Panc1 (cell line): ENCODE data around the gene B4GALNT1. TPM values are rescaled to one million over a fixed set of nuclear protein-coding genes. Genes with fewer than 3 reads are reported as not detected.

Experiments used
- ATAC-seq: fragments of 200-7000 bp; cut with Tn5 transposase; 2 replicates; pipeline ENCODE4 v1.9.1; 2020; ENCODE audit warnings: mild to moderate bottlenecking, moderate library complexity
- BruUV-seq: library from RNA; stranded (reverse); fragments of 400-500 nt; replicated peaks from 2 replicates; lab custom pipeline; 2021; lab: Mats Ljungman, UMichigan
- CTCF ChIA-PET: fragments of 300-600 bp; sonication (Branson Sonifier 250); formaldehyde crosslinking; loops from one replicate; lab custom pipeline; 2022; ENCODE audit warnings: antibody characterized with exemption; lab: Charles Lee
- POLR2A ChIA-PET: fragments of 300-600 bp; sonication (Branson Sonifier 250); formaldehyde crosslinking; loops from one replicate; lab custom pipeline; 2022; ENCODE audit warnings: antibody characterized with exemption; lab: Charles Lee
- DNase-seq: peaks from one replicate; pipeline ENCODE4 v3.0.0-alpha.2; 2010; ENCODE audit warnings: low read depth, low spot score
- H3K27ac ChIP-seq: 2 replicates; pipeline ENCODE4 v1.5.1; 2011; ENCODE audit warnings: mild to moderate bottlenecking, low read length, inconsistent platforms
- H3K27me3 ChIP-seq: fragments of 200-500 bp; sonication (Bioruptor generic); 2 replicates; pipeline ENCODE4 v1.6.0; 2014; ENCODE audit warnings: low read length, inconsistent platforms; ENCODE audit not compliant: control insufficient read depth, insufficient read depth
- H3K36me3 ChIP-seq: fragments of 200-500 bp; sonication (Bioruptor generic); 2 replicates; pipeline ENCODE4 v1.5.1; 2014; ENCODE audit warnings: inconsistent platforms, mild to moderate bottlenecking, low read length, moderate library complexity; ENCODE audit not compliant: control insufficient read depth, insufficient read depth
- H3K4me1 ChIP-seq: 2 replicates; pipeline ENCODE4 v1.5.1; 2011; ENCODE audit warnings: inconsistent platforms, mild to moderate bottlenecking, low read length, moderate library complexity; ENCODE audit not compliant: control insufficient read depth, insufficient read depth
- H3K4me3 ChIP-seq, 2 experiments: 2 replicates each; pipeline ENCODE4 v1.5.1; 2011 to 2012; ENCODE audit warnings: low read depth in 2 of 2, low read length in 2 of 2, mild to moderate bottlenecking in 2 of 2, inconsistent platforms in 1 of 2, moderate library complexity in 1 of 2
- H3K9me3 ChIP-seq: fragments of 200-500 bp; sonication (Bioruptor generic); 2 replicates; pipeline ENCODE4 v1.5.1; 2014; ENCODE audit warnings: low read depth, mild to moderate bottlenecking, inconsistent platforms, low read length, moderate library complexity; ENCODE audit not compliant: control insufficient read depth, insufficient read depth
- CTCF ChIP-seq: fragments of 450-650 bp; IDR thresholded peaks from 2 replicates; pipeline ENCODE4 v1.5.1; 2017; ENCODE audit warnings: mild to moderate bottlenecking
- POLR2AphosphoS5 ChIP-seq: IDR thresholded peaks from 2 replicates; pipeline ENCODE4 v1.6.1; 2012; ENCODE audit warnings: mild to moderate bottlenecking, low read depth, low read length, moderate library complexity
- SIN3A ChIP-seq: IDR thresholded peaks from 2 replicates; pipeline ENCODE4 v1.6.1; 2012; ENCODE audit warnings: low read depth, mild to moderate bottlenecking, low read length, moderate library complexity, borderline replicate concordance; ENCODE audit not compliant: insufficient read depth
- TCF7L2 ChIP-seq: IDR thresholded peaks from 2 replicates; pipeline ENCODE4 v1.6.1; 2011; ENCODE audit warnings: mild to moderate bottlenecking, low read depth, low read length, inconsistent platforms
- in situ Hi-C: cut with HindIII; loops from 2 replicates; pipeline ENCODE4 v1.10.0; 2016; ENCODE audit warnings: low sequenced_read_pairs, low pct_unique_long_range_greater_than_20kb
- intact Hi-C: fragments of 100-400 bp; cut with micrococcal nuclease; formaldehyde crosslinking; loops from one replicate; pipeline ENCODE4 v1.10.0; 2022; ENCODE audit not compliant: unreplicated experiment
- total RNA-seq: library from RNA; stranded (reverse); gene quantifications from one replicate; pipeline ENCODE4 v1.2.1, GENCODE V29; 2021; ENCODE audit not compliant: unreplicated experiment
- TF ChIP-seq, protein P1 (sequence below), 2 experiments: IDR thresholded peaks; 2 replicates each; pipeline ENCODE4 v1.6.1; 2011 to 2012; ENCODE audit warnings: low read depth in 2 of 2, control low read depth in 1 of 2, low read length in 1 of 2, mild to moderate bottlenecking in 1 of 2, moderate library complexity in 1 of 2; ENCODE audit not compliant: insufficient read depth in 1 of 2

The B4GALNT1 gene
- total RNA-seq, 1 experiment from 2014 or later: 48.6 TPM

GRCh38 chr12:57593187-57593586 lies 39.8 kb downstream of the B4GALNT1 start:
- TF ChIP-seq, protein P1, sequence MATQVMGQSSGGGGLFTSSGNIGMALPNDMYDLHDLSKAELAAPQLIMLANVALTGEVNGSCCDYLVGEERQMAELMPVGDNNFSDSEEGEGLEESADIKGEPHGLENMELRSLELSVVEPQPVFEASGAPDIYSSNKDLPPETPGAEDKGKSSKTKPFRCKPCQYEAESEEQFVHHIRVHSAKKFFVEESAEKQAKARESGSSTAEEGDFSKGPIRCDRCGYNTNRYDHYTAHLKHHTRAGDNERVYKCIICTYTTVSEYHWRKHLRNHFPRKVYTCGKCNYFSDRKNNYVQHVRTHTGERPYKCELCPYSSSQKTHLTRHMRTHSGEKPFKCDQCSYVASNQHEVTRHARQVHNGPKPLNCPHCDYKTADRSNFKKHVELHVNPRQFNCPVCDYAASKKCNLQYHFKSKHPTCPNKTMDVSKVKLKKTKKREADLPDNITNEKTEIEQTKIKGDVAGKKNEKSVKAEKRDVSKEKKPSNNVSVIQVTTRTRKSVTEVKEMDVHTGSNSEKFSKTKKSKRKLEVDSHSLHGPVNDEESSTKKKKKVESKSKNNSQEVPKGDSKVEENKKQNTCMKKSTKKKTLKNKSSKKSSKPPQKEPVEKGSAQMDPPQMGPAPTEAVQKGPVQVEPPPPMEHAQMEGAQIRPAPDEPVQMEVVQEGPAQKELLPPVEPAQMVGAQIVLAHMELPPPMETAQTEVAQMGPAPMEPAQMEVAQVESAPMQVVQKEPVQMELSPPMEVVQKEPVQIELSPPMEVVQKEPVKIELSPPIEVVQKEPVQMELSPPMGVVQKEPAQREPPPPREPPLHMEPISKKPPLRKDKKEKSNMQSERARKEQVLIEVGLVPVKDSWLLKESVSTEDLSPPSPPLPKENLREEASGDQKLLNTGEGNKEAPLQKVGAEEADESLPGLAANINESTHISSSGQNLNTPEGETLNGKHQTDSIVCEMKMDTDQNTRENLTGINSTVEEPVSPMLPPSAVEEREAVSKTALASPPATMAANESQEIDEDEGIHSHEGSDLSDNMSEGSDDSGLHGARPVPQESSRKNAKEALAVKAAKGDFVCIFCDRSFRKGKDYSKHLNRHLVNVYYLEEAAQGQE (IDR thresholded peaks at IDR 0.05; ENCODE audit: insufficient read depth in 1 of 2, low read depth in 2 of 2, low read length in 1 of 2): no peak
- TF ChIP-seq TCF7L2 (no peak), POLR2AphosphoS5 (no peak), SIN3A (no peak), CTCF (no peak)
- TSS peak; percentile 63 for BruUV-seq
- Histone ChIP-seq H3K36me3 (peaks cover 3% of the 10 kb centered on the region; the same call in 1 of the 2 replicates), H3K4me3 (no peak overlapping the region), H3K4me1 (peaks cover 15% of the 10 kb centered on the region), H3K27me3 (no peaks in the 10 kb centered on the region), H3K27ac (no peak overlapping the region), H3K9me3 (no peaks in the 10 kb centered on the region)
- POLR2A ChIA-PET: no interaction called here
- CTCF ChIA-PET: no interaction called here
- DNase-seq: no peak
- intact Hi-C loops: no loop called here
- ATAC-seq: no peak
- in situ Hi-C loops: no loop called here

DNA sequence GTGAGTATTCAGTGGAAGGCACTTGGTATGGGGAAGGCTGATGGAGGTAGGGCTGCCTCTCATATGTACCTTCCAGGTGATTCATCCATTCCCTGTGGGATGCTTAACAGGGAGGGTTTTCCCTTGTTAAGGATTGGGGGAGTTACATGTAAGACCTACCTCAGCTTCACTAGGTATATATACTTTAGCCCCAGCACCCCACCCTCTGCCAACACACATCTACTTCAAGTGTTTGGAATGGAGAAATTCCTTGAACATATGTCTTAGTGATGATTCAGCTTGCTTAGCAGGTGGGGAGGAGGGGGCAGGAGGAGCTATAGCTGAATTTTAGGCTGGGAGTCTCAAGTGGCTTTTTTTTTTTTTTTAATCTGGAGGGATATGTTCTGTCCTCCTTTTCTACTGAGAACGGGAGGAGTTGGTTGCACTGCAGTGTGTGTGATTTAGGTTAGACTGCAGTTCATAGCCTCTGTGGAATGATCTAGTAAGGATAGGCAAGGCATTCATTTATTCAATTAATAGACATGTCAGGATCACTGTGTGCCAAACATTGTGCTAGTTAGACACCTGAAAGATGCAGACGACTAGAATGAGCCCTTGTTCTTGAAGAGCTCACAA lies 40.3 kb downstream of the B4GALNT1 start:
- ChIA-PET CTCF (interaction anchor here (0.6 kb wide), 1 partner anchor 9 kb away, joined by 3 read pairs; no protein-coding TSS in a partner anchor), POLR2A (interaction anchor here (0.5 kb wide), 1 partner anchor 492 kb away, joined by 13 read pairs; no protein-coding TSS in a partner anchor)
- DNase-seq (no peak), ATAC-seq (no peak)
- in situ Hi-C loops (no loop called here), intact Hi-C loops (no loop called here)
- peaks cover 15% of the 10 kb centered on the region for H3K4me1 ChIP-seq
- H3K9me3 ChIP-seq: no peaks in the 10 kb centered on the region
- BruUV-seq: no TSS peak
- TF ChIP-seq SIN3A: no peak
- TF ChIP-seq POLR2AphosphoS5: no peak
- TF ChIP-seq, protein P1 (IDR thresholded peaks at IDR 0.05; ENCODE audit: insufficient read depth in 1 of 2, low read depth in 2 of 2, low read length in 1 of 2): no peak
- TF ChIP-seq CTCF: no peak
- TF ChIP-seq TCF7L2: no peak
- H3K27ac ChIP-seq: no peak overlapping the region; the same call in 1 of the 2 replicates
- H3K27me3 ChIP-seq: no peaks in the 10 kb centered on the region
- peak overlapping the region; percentile 94 to 97 for H3K4me3 ChIP-seq
- H3K36me3 ChIP-seq: peaks cover 3% of the 10 kb centered on the region; the same call in 1 of the 2 replicates
